Osteoblast (primary cell): ENCODE measurements around the gene EGFL8. TPM values are rescaled to one million over a fixed set of nuclear protein-coding genes. Genes with fewer than 3 reads are reported as not detected.

Experiments used
- DNase-seq: peaks from one replicate; pipeline ENCODE4 v3.0.0; 2011; ENCODE audit warnings: low spot score, mixed read lengths; ENCODE audit not compliant: insufficient read length; ENCODE audit errors: missing footprints
- H2AFZ ChIP-seq: 2 replicates; pipeline ENCODE4 v1.6.0; 2011; ENCODE audit warnings: mild to moderate bottlenecking, low read length
- H3K27ac ChIP-seq: 2 replicates; pipeline ENCODE4 v1.5.1; 2011; ENCODE audit warnings: mild to moderate bottlenecking, low read depth, low read length, moderate library complexity
- H3K27me3 ChIP-seq: 2 replicates; pipeline ENCODE4 v1.6.0; 2012; ENCODE audit warnings: mild to moderate bottlenecking, control low read depth, inconsistent platforms, low read length, moderate library complexity; ENCODE audit not compliant: insufficient read depth
- H3K36me3 ChIP-seq: 2 replicates; pipeline ENCODE4 v1.5.1; 2011; ENCODE audit warnings: mild to moderate bottlenecking, low read length, control low read depth, moderate library complexity; ENCODE audit not compliant: insufficient read depth
- H3K4me1 ChIP-seq: 2 replicates; pipeline ENCODE4 v1.5.1; 2011; ENCODE audit warnings: mild to moderate bottlenecking, low read length, control low read depth, moderate library complexity; ENCODE audit not compliant: insufficient read depth
- H3K4me2 ChIP-seq: 2 replicates; pipeline ENCODE4 v1.6.0; 2011; ENCODE audit warnings: mild to moderate bottlenecking, low read length; ENCODE audit not compliant: insufficient read depth
- H3K4me3 ChIP-seq: fragments of 200-600 bp; sonication (generic); 3 replicates; pipeline ENCODE4 v1.5.1; 2012; ENCODE audit warnings: mild to moderate bottlenecking, low read length, inconsistent platforms; ENCODE audit not compliant: insufficient read depth
- H3K79me2 ChIP-seq: 2 replicates; pipeline ENCODE4 v1.6.0; 2012; ENCODE audit warnings: mild to moderate bottlenecking, low read length, control low read depth, inconsistent platforms; ENCODE audit not compliant: insufficient read depth
- H3K9me3 ChIP-seq: 2 replicates; pipeline ENCODE4 v1.5.1; 2011; ENCODE audit warnings: low read depth, low read length, control low read depth
- H4K20me1 ChIP-seq: 2 replicates; pipeline ENCODE4 v1.6.0; 2012; ENCODE audit warnings: mild to moderate bottlenecking, low read length, control low read depth; ENCODE audit not compliant: insufficient read depth
- CTCF ChIP-seq: IDR thresholded peaks from 2 replicates; pipeline ENCODE4 v1.5.1; 2011; ENCODE audit warnings: mild to moderate bottlenecking, low read depth, low read length, moderate library complexity; ENCODE audit errors: extremely low read depth
- total RNA-seq: library from RNA; depleted of rRNA; stranded (reverse); fragments of >200 nt; gene quantifications from 2 replicates; pipeline ENCODE4 v1.2.3, GENCODE V29; 2012

The EGFL8 gene
- total RNA-seq, 1 donor, result 0.36 TPM

DNA sequence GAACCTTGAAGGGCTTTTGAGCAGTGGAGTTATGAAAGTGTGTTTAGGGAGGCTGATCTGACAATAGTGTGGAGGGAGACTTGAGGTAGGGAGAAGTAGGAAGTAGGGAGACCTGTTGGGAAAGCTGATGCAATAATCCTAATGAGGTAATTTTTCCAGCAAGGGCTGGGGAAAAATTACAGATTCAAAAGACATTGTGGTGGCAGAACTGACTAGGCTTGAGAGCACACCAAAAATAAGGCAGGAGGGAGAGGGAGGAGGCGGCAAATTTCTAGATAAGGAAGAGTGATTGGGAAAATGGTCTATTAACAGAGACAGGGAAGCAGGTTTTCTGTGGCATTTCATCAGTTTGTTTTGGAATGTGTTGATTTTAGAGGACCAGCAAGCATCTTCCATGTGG lies 18.1 kb upstream of the EGFL8 start:
- Histone ChIP-seq H3K9me3 (no peaks in the 10 kb centered on the region), H3K27ac (no peak overlapping the region), H3K4me3 (no peak overlapping the region), H3K4me2 (no peak overlapping the region), H3K79me2 (no peaks in the 10 kb centered on the region), H2AFZ (no peak overlapping the region), H3K27me3 (peaks cover 42% of the 10 kb centered on the region), H3K36me3 (no peaks in the 10 kb centered on the region), H4K20me1 (no peaks in the 10 kb centered on the region), H3K4me1 (no peaks in the 10 kb centered on the region)
- no peak for DNase-seq
- no peak for TF ChIP-seq CTCF

GRCh38 chr6:32146687-32147086 lies 17.7 kb upstream of the EGFL8 start:
- H2AFZ ChIP-seq, result no peak overlapping the region
- no peaks in the 10 kb centered on the region for H3K36me3 ChIP-seq
- no peaks in the 10 kb centered on the region for H3K9me3 ChIP-seq
- peaks cover 41% of the 10 kb centered on the region for H3K27me3 ChIP-seq
- no peaks in the 10 kb centered on the region for H3K4me1 ChIP-seq
- DNase-seq, result no peak
- no peaks in the 10 kb centered on the region for H3K79me2 ChIP-seq
- H4K20me1 ChIP-seq, result no peaks in the 10 kb centered on the region
- no peak overlapping the region for H3K4me3 ChIP-seq
- no peak overlapping the region for H3K4me2 ChIP-seq
- H3K27ac ChIP-seq, result no peak overlapping the region
- TF ChIP-seq CTCF, result no peak

GRCh38 chr6:32147401-32148132 lies 16.8 kb upstream of the EGFL8 start:
- DNase-seq, result no peak
- Histone ChIP-seq H3K27ac (no peak overlapping the region), H4K20me1 (no peaks in the 10 kb centered on the region), H3K9me3 (no peaks in the 10 kb centered on the region), H3K36me3 (no peaks in the 10 kb centered on the region), H2AFZ (no peak overlapping the region), H3K79me2 (no peaks in the 10 kb centered on the region), H3K4me1 (peaks cover 7% of the 10 kb centered on the region), H3K27me3 (peaks cover 39% of the 10 kb centered on the region), H3K4me3 (no peak overlapping the region), H3K4me2 (no peak overlapping the region)
- no peak for TF ChIP-seq CTCF

DNA sequence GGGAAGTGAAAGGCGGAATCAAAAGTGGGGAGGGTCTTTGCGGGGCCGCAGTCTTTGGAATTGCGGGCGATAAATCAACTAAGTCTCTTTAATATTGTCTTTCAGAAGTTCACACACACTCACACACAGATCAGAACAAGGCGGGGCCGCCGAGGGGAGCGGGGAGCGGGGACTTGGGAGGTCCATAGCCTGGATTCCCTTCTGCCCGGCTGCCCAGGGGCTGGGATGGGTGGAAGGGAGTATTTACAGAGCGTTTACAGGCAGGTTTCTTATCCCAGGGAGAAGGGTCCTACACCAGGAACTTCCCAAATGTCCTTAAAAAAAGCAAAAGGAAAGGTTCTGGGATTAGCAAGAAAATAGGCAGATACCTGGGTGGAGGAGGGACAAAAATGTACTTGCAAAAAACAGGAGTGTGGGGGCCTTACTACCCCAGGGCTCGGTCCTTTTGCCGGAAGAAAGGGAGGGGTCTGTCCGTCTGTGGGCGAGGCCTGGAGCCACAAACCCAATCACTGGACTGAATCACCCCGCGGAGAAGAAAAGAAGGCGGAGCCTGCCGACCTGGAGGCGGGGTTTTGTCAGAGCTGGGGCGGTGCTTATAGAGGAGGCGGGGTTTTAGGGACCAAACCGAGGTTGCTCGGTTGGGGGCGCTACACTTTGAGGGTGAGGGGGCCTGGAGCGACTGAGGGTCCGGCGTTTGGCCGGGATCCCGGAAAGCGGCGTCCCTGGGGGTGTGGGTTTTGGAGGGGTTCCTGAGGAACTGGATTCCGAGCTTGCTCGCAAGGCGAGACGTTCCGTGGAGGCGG lies 15.9 kb upstream of the EGFL8 start:
- Histone ChIP-seq H3K4me1 (peaks cover 15% of the 10 kb centered on the region), H3K4me3 (peak overlapping the region; percentile 52), H3K79me2 (no peaks in the 10 kb centered on the region), H3K36me3 (no peaks in the 10 kb centered on the region), H2AFZ (no peak overlapping the region), H3K27ac (no peak overlapping the region), H3K9me3 (no peaks in the 10 kb centered on the region), H3K4me2 (peak overlapping the region; percentile 43), H4K20me1 (no peaks in the 10 kb centered on the region), H3K27me3 (peaks cover 39% of the 10 kb centered on the region)
- TF ChIP-seq CTCF, result no peak
- peak; percentile 62 for DNase-seq
